MM.1S (cell line): ENCODE measurements around the gene COBLL1.

ENCODE experiments used
- DNase-seq: peaks from one replicate; pipeline ENCODE4 v3.0.0-alpha.2; 2015
- H2AFZ ChIP-seq: fragments of 300-600 bp; sonication (generic); 2 replicates; pipeline ENCODE4 v1.6.0; 2016; ENCODE audit warnings: antibody characterized with exemption, low read length
- H3F3A ChIP-seq: fragments of 300-600 bp; sonication (generic); 2 replicates; pipeline ENCODE4 v1.6.1; 2016; ENCODE audit warnings: mild to moderate bottlenecking, antibody characterized with exemption, low read length, moderate library complexity, mixed read lengths; ENCODE audit not compliant: insufficient read depth
- H3K27ac ChIP-seq: fragments of 300-600 bp; sonication (generic); 2 replicates; pipeline ENCODE4 v1.5.1; 2016; ENCODE audit warnings: mild to moderate bottlenecking, low read length
- H3K27me3 ChIP-seq: fragments of 300-600 bp; sonication (generic); replicated peaks from 2 replicates; pipeline ENCODE4 v1.6.0; 2016; ENCODE audit warnings: low read length; ENCODE audit not compliant: insufficient read depth
- H3K36me3 ChIP-seq: fragments of 300-600 bp; sonication (generic); replicated peaks from 2 replicates; pipeline ENCODE4 v1.6.1; 2016; ENCODE audit warnings: mild to moderate bottlenecking, low read length, mixed read lengths; ENCODE audit not compliant: insufficient read depth
- H3K4me1 ChIP-seq: fragments of 300-600 bp; sonication (generic); 2 replicates; pipeline ENCODE4 v1.6.1; 2016; ENCODE audit warnings: low read length, mixed read lengths
- H3K4me2 ChIP-seq: fragments of 300-600 bp; sonication (generic); 2 replicates; pipeline ENCODE4 v1.6.0; 2016; ENCODE audit warnings: low read depth, low read length
- H3K4me3 ChIP-seq: fragments of 300-600 bp; sonication (generic); 2 replicates; pipeline ENCODE4 v1.5.1; 2016; ENCODE audit warnings: low read length, mixed read lengths
- H3K79me2 ChIP-seq: fragments of 300-600 bp; sonication (generic); 2 replicates; pipeline ENCODE4 v1.6.1; 2016; ENCODE audit warnings: mixed run types, low read length, mixed read lengths
- H3K9ac ChIP-seq: fragments of 300-600 bp; sonication (generic); 2 replicates; pipeline ENCODE4 v1.6.1; 2016; ENCODE audit warnings: low read length, mixed read lengths
- H3K9me2 ChIP-seq: fragments of 300-600 bp; sonication (generic); replicated peaks from 2 replicates; pipeline ENCODE4 v1.6.1; 2016; ENCODE audit warnings: mild to moderate bottlenecking, low read length, mixed read lengths; ENCODE audit not compliant: insufficient read depth
- H3K9me3 ChIP-seq: fragments of 300-600 bp; sonication (generic); replicated peaks from 2 replicates; pipeline ENCODE4 v1.6.1; 2016; ENCODE audit warnings: mild to moderate bottlenecking, low read length, mixed read lengths; ENCODE audit not compliant: insufficient read depth
- H4K20me1 ChIP-seq: fragments of 300-600 bp; sonication (generic); 2 replicates; pipeline ENCODE4 v1.6.1; 2016; ENCODE audit warnings: mild to moderate bottlenecking, low read length, moderate library complexity, mixed read lengths; ENCODE audit not compliant: insufficient read depth
- CTCF ChIP-seq: fragments of 300-600 bp; sonication (generic); IDR thresholded peaks from 2 replicates; pipeline ENCODE4 v1.5.1; 2016; ENCODE audit warnings: antibody characterized with exemption, low read length, mixed read lengths
- EZH2 ChIP-seq: fragments of 300-600 bp; sonication (generic); optimal IDR thresholded peaks from 2 replicates; pipeline ENCODE3; 2017; ENCODE audit warnings: low read depth, mild to moderate bottlenecking, antibody characterized with exemption, low read length, mixed read lengths
- EZH2phosphoT487 ChIP-seq: fragments of 300-600 bp; sonication (generic); IDR thresholded peaks from 2 replicates; pipeline ENCODE4 v1.6.1; 2018; ENCODE audit warnings: antibody characterized with exemption, low read length

Gene COBLL1

GRCh38 chr2:164782323-164782722, 59.3 kb downstream of the COBLL1 start:
- no peaks in the 10 kb centered on the region for H3K27me3 ChIP-seq
- no peak overlapping the region for H3K9ac ChIP-seq
- peaks cover 9% of the 10 kb centered on the region; the same call in 1 of the 2 replicates for H3K79me2 ChIP-seq
- DNase-seq, result no peak
- H3K4me2 ChIP-seq, result no peak overlapping the region
- H3K9me2 ChIP-seq, result no peaks in the 10 kb centered on the region
- no peak overlapping the region for H2AFZ ChIP-seq
- TF ChIP-seq EZH2, result no peak
- no peak for TF ChIP-seq CTCF
- TF ChIP-seq EZH2phosphoT487, result no peak
- H3K9me3 ChIP-seq, result no peaks in the 10 kb centered on the region
- no peaks in the 10 kb centered on the region for H4K20me1 ChIP-seq
- no peaks in the 10 kb centered on the region for H3K4me1 ChIP-seq
- no peak overlapping the region for H3K4me3 ChIP-seq
- no peaks in the 10 kb centered on the region for H3F3A ChIP-seq
- H3K27ac ChIP-seq, result no peak overlapping the region
- no peaks in the 10 kb centered on the region for H3K36me3 ChIP-seq

- TF ChIP-seq CTCF, result no peak
- TF ChIP-seq EZH2, result no peak
- no peak for TF ChIP-seq EZH2phosphoT487
- Histone ChIP-seq H3K4me3 (no peak overlapping the region), H3K9me3 (no peaks in the 10 kb centered on the region), H3K4me1 (no peaks in the 10 kb centered on the region), H3K27ac (no peak overlapping the region), H3F3A (no peaks in the 10 kb centered on the region), H3K4me2 (no peak overlapping the region), H3K36me3 (no peaks in the 10 kb centered on the region), H3K9ac (no peak overlapping the region), H3K27me3 (no peaks in the 10 kb centered on the region), H4K20me1 (no peaks in the 10 kb centered on the region), H3K79me2 (peaks cover 6% of the 10 kb centered on the region; the same call in 1 of the 2 replicates), H3K9me2 (no peaks in the 10 kb centered on the region), H2AFZ (no peak overlapping the region)
- DNase-seq, result no peak
These were observed 60.2 kb downstream of the COBLL1 start for GRCh38 chr2:164781394-164781793.

GRCh38 chr2:164780611-164781178, 60.9 kb downstream of the COBLL1 start:
- Histone ChIP-seq H3K27me3 (no peaks in the 10 kb centered on the region), H3K9ac (no peak overlapping the region), H3K27ac (no peak overlapping the region), H3K4me1 (no peaks in the 10 kb centered on the region), H3K9me3 (no peaks in the 10 kb centered on the region), H2AFZ (no peak overlapping the region), H3K4me3 (no peak overlapping the region), H3K36me3 (no peaks in the 10 kb centered on the region), H3K9me2 (no peaks in the 10 kb centered on the region), H4K20me1 (no peaks in the 10 kb centered on the region), H3F3A (no peaks in the 10 kb centered on the region), H3K79me2 (peaks cover 2% of the 10 kb centered on the region; the same call in 1 of the 2 replicates), H3K4me2 (no peak overlapping the region)
- DNase-seq, result no peak
- TF ChIP-seq EZH2 (no peak), EZH2phosphoT487 (no peak), CTCF (no peak)
